MM.1S (cell line): ENCODE measurements around the gene CADM2.

Source experiments
- DNase-seq: peaks from one replicate; pipeline ENCODE4 v3.0.0-alpha.2; 2015
- H2AFZ ChIP-seq: fragments of 300-600 bp; sonication (generic); 2 replicates; pipeline ENCODE4 v1.6.0; 2016; ENCODE audit warnings: antibody characterized with exemption, low read length
- H3F3A ChIP-seq: fragments of 300-600 bp; sonication (generic); 2 replicates; pipeline ENCODE4 v1.6.1; 2016; ENCODE audit warnings: mild to moderate bottlenecking, antibody characterized with exemption, low read length, moderate library complexity, mixed read lengths; ENCODE audit not compliant: insufficient read depth
- H3K27ac ChIP-seq: fragments of 300-600 bp; sonication (generic); 2 replicates; pipeline ENCODE4 v1.5.1; 2016; ENCODE audit warnings: mild to moderate bottlenecking, low read length
- H3K27me3 ChIP-seq: fragments of 300-600 bp; sonication (generic); replicated peaks from 2 replicates; pipeline ENCODE4 v1.6.0; 2016; ENCODE audit warnings: low read length; ENCODE audit not compliant: insufficient read depth
- H3K36me3 ChIP-seq: fragments of 300-600 bp; sonication (generic); replicated peaks from 2 replicates; pipeline ENCODE4 v1.6.1; 2016; ENCODE audit warnings: mild to moderate bottlenecking, low read length, mixed read lengths; ENCODE audit not compliant: insufficient read depth
- H3K4me1 ChIP-seq: fragments of 300-600 bp; sonication (generic); 2 replicates; pipeline ENCODE4 v1.6.1; 2016; ENCODE audit warnings: low read length, mixed read lengths
- H3K4me2 ChIP-seq: fragments of 300-600 bp; sonication (generic); 2 replicates; pipeline ENCODE4 v1.6.0; 2016; ENCODE audit warnings: low read depth, low read length
- H3K4me3 ChIP-seq: fragments of 300-600 bp; sonication (generic); 2 replicates; pipeline ENCODE4 v1.5.1; 2016; ENCODE audit warnings: low read length, mixed read lengths
- H3K79me2 ChIP-seq: fragments of 300-600 bp; sonication (generic); 2 replicates; pipeline ENCODE4 v1.6.1; 2016; ENCODE audit warnings: mixed run types, low read length, mixed read lengths
- H3K9ac ChIP-seq: fragments of 300-600 bp; sonication (generic); 2 replicates; pipeline ENCODE4 v1.6.1; 2016; ENCODE audit warnings: low read length, mixed read lengths
- H3K9me2 ChIP-seq: fragments of 300-600 bp; sonication (generic); replicated peaks from 2 replicates; pipeline ENCODE4 v1.6.1; 2016; ENCODE audit warnings: mild to moderate bottlenecking, low read length, mixed read lengths; ENCODE audit not compliant: insufficient read depth
- H3K9me3 ChIP-seq: fragments of 300-600 bp; sonication (generic); replicated peaks from 2 replicates; pipeline ENCODE4 v1.6.1; 2016; ENCODE audit warnings: mild to moderate bottlenecking, low read length, mixed read lengths; ENCODE audit not compliant: insufficient read depth
- H4K20me1 ChIP-seq: fragments of 300-600 bp; sonication (generic); 2 replicates; pipeline ENCODE4 v1.6.1; 2016; ENCODE audit warnings: mild to moderate bottlenecking, low read length, moderate library complexity, mixed read lengths; ENCODE audit not compliant: insufficient read depth
- EZH2 ChIP-seq: fragments of 300-600 bp; sonication (generic); optimal IDR thresholded peaks from 2 replicates; pipeline ENCODE3; 2017; ENCODE audit warnings: low read depth, mild to moderate bottlenecking, antibody characterized with exemption, low read length, mixed read lengths
- EZH2phosphoT487 ChIP-seq: fragments of 300-600 bp; sonication (generic); IDR thresholded peaks from 2 replicates; pipeline ENCODE4 v1.6.1; 2018; ENCODE audit warnings: antibody characterized with exemption, low read length
- TF ChIP-seq, protein P1 (sequence below): fragments of 300-600 bp; sonication (generic); IDR thresholded peaks from 2 replicates; pipeline ENCODE4 v1.5.1; 2016; ENCODE audit warnings: antibody characterized with exemption, low read length, mixed read lengths

CADM2 gene

DNA sequence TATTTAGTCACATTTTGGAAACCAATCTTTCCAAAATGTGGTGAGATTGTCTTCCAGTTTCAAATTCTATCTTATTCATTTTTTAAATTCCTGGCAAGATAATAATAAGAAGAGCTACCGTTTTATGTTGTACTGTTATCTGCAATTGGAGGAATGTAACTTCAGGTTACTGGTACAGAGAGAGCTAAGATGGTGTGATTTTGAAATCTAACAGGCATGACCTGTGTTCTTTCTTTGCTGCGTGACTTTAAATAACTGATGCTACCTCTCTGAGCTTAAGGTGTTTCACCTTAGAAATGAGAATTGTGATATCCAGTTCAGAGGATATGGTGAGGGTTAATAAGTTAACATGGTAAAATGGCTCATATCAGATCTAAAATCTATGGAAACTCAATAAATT, 21.7 kb downstream of the CADM2 start:
- no peaks in the 10 kb centered on the region for H3K9me2 ChIP-seq

DNA sequence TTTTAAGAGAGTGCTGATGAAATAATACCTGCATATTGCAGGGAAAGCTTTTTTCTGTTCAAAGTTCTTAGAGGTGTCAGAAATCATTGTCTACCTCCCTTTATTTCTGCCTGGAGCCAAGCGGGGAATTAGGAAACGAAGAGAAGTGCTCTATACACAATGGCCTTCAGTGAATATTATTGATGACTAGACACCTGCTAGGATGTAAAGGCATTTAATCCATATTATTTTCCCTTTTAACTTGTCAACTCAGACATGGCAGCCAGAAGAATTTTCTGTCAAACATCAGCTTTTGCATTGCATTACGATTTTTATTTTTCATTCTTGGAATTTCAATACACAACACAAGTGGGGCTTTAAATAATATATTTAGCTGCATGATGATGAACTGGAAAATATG, 24.7 kb downstream of the CADM2 start:
- Histone ChIP-seq H4K20me1 (no peaks in the 10 kb centered on the region), H3K79me2 (no peaks in the 10 kb centered on the region), H3K36me3 (no peaks in the 10 kb centered on the region), H3K27me3 (no peaks in the 10 kb centered on the region), H3K27ac (no peak overlapping the region), H3K4me2 (no peak overlapping the region), H3K9me3 (no peaks in the 10 kb centered on the region), H3F3A (no peaks in the 10 kb centered on the region), H3K9me2 (no peaks in the 10 kb centered on the region), H3K4me3 (no peak overlapping the region), H2AFZ (no peak overlapping the region), H3K4me1 (no peaks in the 10 kb centered on the region), H3K9ac (no peak overlapping the region)
- no peak for DNase-seq
- no peak for TF ChIP-seq EZH2
- TF ChIP-seq EZH2phosphoT487: no peak
- TF ChIP-seq, protein P1, sequence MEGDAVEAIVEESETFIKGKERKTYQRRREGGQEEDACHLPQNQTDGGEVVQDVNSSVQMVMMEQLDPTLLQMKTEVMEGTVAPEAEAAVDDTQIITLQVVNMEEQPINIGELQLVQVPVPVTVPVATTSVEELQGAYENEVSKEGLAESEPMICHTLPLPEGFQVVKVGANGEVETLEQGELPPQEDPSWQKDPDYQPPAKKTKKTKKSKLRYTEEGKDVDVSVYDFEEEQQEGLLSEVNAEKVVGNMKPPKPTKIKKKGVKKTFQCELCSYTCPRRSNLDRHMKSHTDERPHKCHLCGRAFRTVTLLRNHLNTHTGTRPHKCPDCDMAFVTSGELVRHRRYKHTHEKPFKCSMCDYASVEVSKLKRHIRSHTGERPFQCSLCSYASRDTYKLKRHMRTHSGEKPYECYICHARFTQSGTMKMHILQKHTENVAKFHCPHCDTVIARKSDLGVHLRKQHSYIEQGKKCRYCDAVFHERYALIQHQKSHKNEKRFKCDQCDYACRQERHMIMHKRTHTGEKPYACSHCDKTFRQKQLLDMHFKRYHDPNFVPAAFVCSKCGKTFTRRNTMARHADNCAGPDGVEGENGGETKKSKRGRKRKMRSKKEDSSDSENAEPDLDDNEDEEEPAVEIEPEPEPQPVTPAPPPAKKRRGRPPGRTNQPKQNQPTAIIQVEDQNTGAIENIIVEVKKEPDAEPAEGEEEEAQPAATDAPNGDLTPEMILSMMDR: no peak

More for the DNA sequence above, 21.7 kb downstream of the CADM2 start:
- no peaks in the 10 kb centered on the region for H3K27me3 ChIP-seq
- no peak overlapping the region for H3K9ac ChIP-seq
- H3F3A ChIP-seq: no peaks in the 10 kb centered on the region
- H3K79me2 ChIP-seq: no peaks in the 10 kb centered on the region
- DNase-seq: no peak
- H3K4me2 ChIP-seq: no peak overlapping the region
- no peak overlapping the region for H2AFZ ChIP-seq
- no peaks in the 10 kb centered on the region for H3K4me1 ChIP-seq
- H3K9me3 ChIP-seq: no peaks in the 10 kb centered on the region
- no peaks in the 10 kb centered on the region for H4K20me1 ChIP-seq
- H3K36me3 ChIP-seq: no peaks in the 10 kb centered on the region
- no peak overlapping the region for H3K4me3 ChIP-seq
- TF ChIP-seq EZH2 (no peak), EZH2phosphoT487 (no peak)
- TF ChIP-seq, protein P1: no peak
- no peak overlapping the region for H3K27ac ChIP-seq

DNA sequence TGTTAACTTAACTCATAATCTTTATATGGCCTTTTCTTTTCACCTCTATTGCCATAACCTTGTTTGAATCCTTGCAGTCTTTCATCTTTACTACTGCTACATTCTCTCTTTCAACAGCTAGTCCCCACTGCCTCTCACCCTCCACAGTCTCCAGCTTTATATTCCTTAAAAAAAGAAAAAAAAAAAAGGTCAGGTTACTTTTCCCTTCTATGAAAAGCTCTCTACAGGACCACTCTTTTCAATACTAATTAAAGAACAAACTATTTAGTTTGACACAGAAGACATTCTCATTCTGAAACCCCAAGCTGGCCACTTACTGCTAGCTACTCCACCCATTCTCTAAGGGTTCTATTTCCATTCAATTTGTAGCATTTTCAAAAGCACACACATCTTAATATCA, 25.6 kb downstream of the CADM2 start:
- Histone ChIP-seq H3K36me3 (no peaks in the 10 kb centered on the region), H3K9ac (no peak overlapping the region), H3K4me2 (no peak overlapping the region), H3K4me1 (no peaks in the 10 kb centered on the region), H3F3A (no peaks in the 10 kb centered on the region), H3K79me2 (no peaks in the 10 kb centered on the region), H3K27me3 (no peaks in the 10 kb centered on the region), H3K9me2 (no peaks in the 10 kb centered on the region), H3K27ac (no peak overlapping the region), H3K9me3 (no peaks in the 10 kb centered on the region), H4K20me1 (no peaks in the 10 kb centered on the region), H3K4me3 (no peak overlapping the region), H2AFZ (no peak overlapping the region)
- DNase-seq: no peak
- TF ChIP-seq, protein P1: no peak
- TF ChIP-seq EZH2phosphoT487: no peak
- TF ChIP-seq EZH2: no peak
